HG03565 (cell line): ENCODE measurements around the gene KHDRBS1.
"Not testable (repeated sequence)": the region's sequence is repeated elsewhere in the genome, so short reads cannot be mapped to it uniquely, and the experiment has no call there.

ENCODE experiments used
- ATAC-seq: cut with Tn5 transposase; IDR thresholded peaks from one replicate; pipeline ENCODE4 v1.9.1; 2021; ENCODE audit warnings: mild to moderate bottlenecking, moderate library complexity; ENCODE audit not compliant: unreplicated experiment

Gene KHDRBS1, protein sequence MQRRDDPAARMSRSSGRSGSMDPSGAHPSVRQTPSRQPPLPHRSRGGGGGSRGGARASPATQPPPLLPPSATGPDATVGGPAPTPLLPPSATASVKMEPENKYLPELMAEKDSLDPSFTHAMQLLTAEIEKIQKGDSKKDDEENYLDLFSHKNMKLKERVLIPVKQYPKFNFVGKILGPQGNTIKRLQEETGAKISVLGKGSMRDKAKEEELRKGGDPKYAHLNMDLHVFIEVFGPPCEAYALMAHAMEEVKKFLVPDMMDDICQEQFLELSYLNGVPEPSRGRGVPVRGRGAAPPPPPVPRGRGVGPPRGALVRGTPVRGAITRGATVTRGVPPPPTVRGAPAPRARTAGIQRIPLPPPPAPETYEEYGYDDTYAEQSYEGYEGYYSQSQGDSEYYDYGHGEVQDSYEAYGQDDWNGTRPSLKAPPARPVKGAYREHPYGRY

DNA sequence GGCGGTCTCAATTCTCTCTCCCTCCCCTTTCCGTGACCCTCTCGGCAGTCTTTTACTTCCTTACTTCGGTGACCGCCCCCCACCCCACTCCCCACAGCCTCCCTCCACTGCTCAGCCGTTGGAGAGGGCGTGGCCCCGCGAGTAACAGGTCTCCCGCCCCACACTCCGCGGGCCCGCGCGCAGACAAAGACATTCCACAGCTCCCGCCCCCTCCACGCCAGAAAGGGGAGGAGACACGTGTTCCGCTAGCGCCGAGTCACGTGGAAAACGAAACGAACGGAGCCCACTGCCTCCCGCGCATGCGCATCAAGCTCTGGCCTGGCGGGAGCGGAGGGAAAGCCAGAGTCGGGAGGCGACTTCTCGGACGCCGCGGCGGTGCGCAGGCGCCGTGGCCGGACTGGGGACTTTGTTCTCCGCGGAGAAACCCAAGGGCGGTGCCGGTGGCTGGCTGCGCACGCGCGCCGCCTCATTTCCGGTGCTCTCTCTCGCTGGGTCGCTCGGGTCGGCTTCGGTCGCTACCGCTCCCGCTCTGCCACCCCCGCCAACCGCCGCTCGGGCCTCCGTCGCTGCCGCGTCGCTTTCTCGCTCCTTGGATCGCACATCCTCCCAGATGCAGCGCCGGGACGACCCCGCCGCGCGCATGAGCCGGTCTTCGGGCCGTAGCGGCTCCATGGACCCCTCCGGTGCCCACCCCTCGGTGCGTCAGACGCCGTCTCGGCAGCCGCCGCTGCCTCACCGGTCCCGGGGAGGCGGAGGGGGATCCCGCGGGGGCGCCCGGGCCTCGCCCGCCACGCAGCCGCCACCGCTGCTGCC lies at the start of gene KHDRBS1:
KHDRBS1 (plus strand) TSS at position 483 of the 813 bp plus-strand sequence; CDS start at position 611, 128 bp downstream.
- ATAC-seq = peak; percentile 73

DNA sequence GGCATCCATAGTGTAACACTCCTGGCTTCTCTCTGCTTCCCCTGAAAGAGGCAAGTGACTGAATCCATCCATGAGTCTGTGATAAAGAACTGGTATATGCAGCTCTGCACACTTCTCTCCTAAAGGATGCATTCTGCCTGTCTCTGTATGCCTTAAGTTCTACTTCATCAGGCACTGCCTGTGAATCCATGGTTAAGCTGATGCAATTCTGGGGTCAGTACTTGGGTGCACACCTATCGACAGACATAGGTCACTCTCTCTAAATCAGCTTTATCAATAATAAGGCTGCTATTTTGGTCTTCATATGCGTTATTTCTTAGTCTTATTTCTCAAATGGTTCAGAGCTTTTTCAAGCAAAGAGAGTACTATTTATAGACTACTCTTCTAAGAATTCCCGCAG lies 42.8 kb upstream of the KHDRBS1 start:
- no peak for ATAC-seq

DNA sequence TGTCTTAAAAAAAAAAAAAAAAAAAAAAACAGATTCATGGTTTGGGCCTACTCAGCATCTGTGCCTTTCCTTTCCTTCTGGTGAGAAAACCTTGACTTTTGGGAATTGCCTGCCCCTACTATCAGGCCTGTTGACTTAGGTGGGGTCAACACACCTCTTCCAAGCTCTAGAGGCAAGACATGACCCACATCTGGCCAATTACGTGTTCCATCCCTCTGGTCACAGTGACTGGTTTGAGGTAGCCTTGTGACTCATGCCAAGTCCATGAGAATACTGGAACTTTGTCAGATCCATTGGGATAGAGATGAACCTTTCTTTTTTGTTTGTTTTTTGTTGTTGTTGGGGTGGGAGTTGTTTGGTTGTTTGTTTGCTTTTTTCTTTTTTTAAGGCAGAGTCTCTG lies 37.3 kb upstream of the KHDRBS1 start:
- ATAC-seq = no peak

DNA sequence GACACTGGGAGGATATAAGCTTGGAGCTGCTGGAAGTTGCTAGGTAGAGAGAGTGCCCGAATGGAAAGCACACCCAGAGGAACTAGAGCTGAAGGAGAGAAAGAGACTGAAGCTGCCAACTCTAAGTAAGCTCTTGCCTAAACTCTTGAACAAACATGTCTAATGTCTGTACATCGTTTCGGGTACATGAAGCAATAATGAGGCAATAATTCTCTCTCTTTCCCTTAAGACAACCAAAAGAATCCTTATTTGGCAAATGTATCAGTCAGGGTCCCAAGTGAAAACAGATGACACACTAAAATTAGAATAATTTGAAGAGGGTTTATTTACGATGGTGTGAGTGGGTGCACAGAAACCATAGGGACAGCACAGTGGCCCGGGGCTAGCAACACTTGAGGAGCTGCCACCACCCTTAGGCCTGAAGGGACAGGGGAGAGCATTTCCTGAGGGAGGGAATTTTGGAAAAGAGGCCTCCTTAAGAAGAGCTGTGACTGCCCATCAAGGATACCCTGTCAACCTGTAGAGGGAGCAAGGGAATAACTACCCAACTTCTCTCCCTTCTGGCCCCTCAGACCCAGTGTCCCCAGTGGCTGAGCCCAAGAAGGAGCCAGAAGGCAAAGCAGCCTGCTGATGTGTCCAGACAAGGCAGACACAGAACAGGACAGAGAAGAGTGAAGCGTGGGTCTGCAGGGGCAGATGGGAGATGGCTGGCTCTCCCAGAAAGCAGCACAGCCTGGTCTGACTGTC lies 36.1 kb upstream of the KHDRBS1 start:
- ATAC-seq = no peak

DNA sequence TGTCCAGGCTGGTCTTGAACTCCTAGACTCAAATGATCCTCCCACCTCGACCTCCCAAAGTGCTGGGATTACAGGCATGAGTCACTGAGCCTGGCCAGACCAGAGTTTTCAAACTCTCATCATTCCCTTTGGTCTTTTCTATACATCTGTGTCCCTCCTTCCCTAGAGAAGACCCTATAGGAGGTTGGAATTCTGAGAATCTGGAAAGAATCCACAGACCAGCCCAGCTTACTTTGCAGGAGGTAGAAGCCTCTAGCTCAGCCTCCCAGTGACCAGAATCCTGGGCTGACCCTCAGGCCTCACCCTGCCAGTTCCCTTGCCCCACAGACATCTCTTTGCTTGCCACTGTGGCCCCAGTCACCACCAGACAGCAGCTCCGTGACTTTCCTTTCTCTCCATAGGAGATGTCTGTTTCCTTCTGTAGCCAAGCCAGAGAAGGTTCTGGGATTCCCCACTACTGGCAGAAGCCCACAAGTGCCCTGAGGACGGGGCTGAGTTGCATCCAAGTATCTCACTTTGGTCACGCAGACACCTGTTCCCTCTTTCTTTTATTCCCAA lies 34.7 kb upstream of the KHDRBS1 start:
- ATAC-seq = no peak

DNA sequence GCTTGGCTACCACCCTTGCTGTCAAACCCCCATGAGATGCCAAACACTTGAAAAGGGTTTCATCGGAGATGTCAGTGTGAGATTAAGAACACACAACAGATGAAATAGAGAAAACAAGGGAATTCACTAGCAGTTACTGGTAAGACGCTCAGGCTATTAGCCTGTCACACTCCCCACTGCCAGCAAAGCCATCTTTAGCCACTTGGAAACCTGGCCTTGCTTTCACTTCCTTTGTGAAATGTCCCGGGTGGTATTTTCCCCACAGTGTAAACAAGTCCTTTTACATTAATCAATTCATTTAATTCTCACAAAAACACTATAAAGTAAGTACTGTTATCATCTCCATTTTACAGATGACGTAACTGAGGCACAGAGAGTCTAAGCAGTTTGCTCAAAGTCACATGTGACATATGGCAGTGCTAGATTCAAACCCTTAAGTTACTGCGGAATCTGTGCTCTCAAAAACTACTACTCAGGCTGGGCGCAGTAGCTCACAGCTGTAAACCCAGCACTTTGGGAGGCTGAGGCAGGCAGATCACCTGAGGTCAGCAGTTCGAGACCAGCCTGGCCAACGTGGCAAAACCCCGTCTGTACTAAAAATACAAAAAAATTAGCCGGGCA lies 32.7 kb upstream of the KHDRBS1 start:
- ATAC-seq = no peak

DNA sequence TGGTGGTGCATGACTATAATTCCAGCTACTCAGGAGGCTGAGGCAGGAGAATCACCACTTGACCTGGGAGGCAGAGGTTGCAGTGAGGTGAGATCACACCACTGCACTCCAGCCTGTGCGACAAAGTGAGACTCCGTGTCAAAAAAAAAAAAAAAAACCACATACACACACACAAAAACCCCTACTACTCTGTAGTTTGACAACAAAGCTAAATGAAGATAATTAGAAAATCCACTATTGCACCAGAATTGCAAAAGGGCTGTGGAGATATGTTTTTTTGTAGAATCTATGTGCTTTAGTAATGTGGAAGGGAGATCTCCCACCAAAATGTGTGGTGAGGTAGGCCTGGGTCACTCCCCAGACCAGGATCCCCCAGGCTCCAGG lies 32.2 kb upstream of the KHDRBS1 start:
- no peak for ATAC-seq

DNA sequence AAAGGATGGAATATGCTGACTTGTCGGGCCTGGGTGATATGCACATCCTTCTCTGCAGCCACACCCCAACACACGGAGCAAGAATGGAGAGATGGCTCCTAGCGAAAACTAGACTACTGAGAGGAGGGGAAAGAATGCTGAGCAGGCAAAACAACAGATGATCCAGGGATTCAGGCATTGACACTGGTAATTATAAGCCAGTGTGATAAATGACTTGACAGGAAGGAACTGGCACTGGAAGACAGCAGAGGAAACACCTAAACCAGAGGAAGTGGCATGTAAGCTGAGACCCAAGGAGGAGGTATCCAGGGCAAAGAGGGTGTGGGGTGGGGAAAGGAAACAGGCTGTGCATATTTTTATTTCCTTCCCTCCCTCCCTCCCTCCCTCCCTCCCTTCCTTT lies 31.7 kb upstream of the KHDRBS1 start:
- ATAC-seq = no peak

DNA sequence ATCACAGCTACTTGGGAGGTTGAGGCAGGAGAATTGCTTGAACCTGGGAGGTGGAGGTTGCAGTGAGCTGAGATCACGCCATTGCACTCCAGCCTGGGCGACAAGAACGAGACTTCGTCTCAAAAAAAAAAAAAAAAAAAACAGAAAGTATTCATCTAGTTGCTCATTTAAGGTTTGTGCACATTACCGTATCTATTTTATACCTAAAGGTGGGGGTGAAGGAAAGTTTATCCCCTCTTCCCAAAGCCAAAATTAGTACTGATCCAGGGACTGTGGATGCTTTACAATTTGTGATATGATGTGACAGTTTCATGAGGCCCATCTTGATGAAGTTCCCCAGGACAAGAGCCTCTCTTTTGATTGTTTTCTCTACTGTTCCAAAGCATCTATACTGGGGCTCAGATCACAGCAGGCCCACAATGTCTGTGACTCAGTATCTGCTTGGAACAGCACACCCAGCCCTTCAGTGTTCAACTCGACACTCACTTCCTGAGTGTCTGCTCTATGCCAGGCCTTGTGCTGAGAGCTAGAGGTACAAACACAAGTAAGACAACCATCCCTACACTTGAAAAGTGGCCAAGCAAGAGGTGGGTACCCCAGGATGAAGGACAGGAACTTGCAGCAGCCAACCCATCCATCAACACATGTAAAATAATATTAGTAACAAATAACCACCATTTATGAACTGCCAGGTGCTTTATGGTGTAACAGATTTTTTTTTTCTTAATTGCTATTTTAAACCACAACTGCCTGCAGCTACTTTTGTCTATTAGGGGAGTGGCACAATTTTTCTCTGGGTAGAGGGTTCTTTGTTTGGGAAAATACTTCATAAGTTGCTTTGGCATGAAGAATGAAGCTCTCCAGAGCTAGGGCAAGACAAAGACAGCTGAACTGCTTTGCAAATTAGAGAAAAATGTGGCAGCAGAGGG lies 29.0 kb upstream of the KHDRBS1 start:
- ATAC-seq = no peak

DNA sequence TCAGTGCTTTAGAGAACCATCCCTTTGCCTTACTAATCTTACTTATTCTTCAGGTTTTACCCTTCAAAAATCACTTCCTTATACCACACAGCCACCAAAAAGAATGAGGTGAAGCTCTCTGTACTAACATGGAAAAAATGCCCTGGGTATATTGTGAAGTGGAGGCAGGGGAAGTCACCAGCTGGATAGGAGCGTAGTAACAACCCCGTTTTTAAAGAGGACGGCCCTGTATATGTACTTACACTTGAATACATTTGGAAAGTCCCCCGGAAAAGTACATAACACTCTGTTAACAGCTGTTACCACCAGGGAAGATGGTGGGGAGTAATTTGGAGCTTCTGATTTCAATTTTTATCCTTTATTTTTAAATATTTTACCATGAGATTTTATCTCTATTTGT lies 28.2 kb upstream of the KHDRBS1 start:
- no peak for ATAC-seq

DNA sequence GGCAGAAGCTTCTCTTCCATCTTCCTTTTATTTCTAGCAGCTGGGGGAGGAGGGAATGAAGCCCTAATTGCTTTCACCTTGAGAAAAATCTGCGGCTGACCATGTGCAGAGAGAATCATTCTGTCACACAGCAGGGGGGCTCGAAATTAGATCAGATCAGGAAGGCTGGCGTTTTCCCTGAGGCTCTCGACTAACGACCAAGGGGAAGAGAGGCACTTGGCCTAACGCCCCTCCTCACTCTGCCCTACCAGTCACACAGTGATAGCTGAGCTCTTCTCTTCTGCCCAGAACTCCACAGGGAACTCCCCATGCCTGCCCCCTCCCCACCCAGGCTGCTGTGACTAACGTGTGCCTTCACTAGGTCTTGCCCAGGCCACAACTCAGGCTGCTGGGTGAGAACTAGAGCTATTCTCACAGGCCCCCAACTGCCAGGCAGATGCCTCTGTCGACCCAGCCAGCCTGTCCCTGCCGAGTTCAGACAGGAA lies 26.5 kb upstream of the KHDRBS1 start:
- no peak for ATAC-seq

DNA sequence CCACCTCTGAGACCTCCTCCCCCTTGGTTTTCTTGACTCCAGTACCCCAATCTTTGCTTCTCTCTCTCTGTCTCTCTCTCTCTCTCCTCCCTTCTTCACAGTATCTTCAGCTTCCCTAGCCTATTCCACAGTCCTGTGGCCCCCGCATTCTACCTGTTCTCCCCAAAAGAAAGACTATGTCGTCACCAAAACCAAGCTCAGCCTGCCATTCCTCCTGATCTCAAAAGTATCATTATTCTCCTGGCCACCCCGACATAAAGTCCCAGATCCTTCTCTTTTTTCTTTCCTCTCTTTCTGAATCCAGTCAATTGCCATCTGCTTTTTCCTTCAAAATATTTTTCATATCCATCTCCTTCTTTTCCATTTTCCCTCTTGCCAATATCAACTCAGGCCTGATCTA lies 23.7 kb upstream of the KHDRBS1 start:
- ATAC-seq = no peak

DNA sequence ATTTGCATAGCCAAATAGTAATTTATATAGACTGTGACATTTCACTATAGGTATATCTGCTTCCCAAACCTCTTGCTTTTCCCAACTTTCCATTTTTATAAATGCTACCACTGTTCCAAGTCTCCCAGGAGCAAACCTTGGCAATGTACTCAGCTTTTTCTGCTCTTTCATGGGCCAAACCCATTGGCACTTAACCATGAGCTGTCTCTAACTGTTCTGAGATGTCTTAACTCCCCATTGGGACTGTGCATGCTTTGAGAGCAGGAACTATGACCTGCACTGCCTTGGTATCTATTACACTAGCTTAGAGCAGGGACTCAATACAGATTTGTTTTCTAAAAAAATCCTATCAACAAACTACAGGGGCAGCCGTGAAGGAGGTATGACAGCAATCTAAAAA lies 22.5 kb upstream of the KHDRBS1 start:
- no peak for ATAC-seq

DNA sequence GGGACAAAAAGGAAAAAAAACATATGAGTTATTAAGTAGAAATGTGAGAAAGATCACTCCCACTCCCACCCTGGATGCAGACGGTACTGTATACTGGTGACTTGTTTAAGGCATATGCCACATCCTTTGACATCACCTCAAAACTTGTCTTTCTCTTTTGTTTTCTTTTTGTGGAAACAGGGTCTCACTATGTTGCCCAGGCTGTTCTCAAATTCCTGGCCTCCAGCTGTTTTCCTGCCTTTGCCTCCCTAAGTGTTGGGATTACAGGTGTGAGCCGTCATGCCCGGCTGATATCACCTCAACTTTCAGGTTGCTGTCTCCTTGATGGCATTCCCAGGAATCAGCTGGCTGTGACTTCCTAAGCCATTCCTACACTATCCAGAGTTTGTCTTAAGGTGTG lies 18.4 kb upstream of the KHDRBS1 start:
- no peak for ATAC-seq

DNA sequence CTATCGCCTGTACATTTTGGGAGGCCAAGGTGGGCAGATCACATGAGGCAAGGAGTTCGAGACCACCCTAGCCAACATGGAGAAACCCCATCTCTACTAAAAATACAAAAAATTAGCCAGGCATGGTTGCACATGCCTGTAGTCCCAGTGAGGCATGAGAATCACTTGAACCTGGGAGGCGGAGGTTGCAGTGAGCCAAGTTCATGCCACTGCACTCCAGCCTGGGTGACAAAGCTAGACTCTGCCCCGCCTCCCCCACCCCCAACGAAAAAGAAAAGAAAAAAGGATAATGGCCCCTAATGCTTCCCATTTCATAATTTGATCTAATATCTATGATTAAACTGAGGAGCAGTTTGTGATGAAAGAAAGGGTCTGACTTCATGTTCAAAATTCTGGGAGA lies 17.5 kb upstream of the KHDRBS1 start:
- ATAC-seq = not testable (repeated sequence)

DNA sequence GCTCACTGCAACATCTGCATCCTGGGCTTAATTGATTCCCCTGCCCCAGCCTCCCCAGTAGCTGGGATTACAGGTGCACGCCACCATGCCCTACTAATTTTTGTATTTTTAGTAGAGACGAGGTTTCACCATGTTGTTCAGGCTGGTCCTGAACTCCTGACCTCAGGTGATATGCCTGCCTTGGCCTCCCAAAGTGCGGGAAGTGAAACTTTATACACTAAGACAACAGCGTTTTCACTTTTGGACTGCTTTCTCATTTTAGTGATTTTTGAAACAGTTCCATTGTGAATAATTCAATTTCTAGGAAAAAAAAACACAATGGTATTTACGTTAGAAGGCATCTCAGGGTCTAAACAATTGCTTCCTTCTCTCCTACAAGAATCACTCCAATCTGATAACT lies 11.8 kb upstream of the KHDRBS1 start:
- ATAC-seq = no peak

DNA sequence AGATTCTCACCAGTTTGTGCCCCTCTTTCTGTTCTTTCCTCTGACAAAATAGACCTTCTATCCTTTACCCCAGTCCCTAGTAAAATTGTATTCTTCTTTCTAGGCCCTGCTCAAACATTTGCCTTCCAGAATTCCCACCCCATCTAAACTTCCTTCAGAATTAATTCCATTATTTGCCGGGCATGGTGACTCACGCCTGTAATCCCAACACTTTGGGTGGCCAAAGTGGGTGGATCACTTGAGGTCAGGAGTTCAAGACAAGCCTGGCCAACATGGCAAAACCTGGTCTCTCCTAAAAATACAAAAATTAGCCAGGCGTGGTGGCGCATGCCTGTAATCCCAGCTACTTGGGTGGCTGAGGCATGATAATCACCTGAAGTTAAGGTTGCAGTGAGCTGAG lies 11.4 kb upstream of the KHDRBS1 start:
- not testable (repeated sequence) for ATAC-seq

DNA sequence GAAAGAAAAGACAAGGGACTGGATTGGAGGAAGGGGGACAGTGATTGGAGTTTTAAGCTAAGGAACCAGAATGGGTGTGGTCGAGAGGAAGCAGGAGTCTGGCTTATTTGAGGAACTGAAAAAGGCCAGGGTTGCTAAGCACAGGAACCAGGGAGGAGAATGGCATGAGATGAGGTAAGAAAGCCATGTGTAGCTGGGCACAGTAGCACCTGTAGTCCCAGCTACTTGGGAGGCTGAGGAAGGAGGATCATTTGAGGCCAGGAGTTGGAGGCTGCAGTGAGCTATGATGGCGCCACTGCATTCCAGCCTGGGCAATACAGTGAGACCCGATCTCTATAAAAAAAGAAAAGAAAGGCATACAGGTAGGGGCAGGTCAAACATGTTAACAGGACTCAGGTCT lies 8.1 kb upstream of the KHDRBS1 start:
- ATAC-seq = no peak

DNA sequence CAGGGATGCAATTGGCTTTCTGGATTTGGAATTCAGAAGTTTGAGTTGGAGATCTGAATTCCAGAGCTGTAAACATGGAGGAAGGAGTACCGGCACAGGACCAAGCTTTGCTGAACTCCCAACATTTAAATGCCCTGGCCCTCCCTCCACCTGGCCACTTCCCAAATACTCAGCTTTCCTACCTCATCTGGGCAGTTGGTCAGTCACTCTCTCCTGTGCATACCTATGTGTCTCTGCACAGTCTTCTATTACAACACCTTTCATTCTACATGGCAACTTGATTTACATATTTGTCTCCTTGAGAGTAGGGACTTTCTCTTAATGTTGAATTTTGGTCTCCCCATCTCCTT lies 6.1 kb upstream of the KHDRBS1 start:
- ATAC-seq = no peak

DNA sequence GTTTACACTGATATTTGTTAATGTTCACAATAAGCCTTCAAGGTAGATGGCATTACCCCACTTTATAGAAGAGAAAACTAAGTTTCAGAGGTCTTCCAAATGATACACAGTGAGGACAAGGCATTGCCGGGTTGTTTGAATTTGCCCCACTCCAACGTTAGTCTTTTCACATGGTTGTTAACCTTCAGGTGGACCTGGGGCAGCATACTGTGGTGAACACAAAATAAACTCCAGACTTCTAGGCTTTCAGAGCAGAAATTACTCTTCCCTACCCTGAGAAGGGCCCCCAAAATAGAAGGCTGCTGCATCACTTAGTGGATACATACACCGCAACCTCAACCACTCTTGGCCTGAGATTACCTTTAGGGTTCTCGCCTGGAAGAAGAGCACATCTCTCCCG lies 3.4 kb upstream of the KHDRBS1 start:
- ATAC-seq = no peak
